ENCODE results near the gene TFPI2. TPM values are rescaled to one million over a fixed set of nuclear protein-coding genes. Genes with fewer than 3 reads are reported as not detected.
A peak's percentile ranks its signal among the peaks of the same experiment; 100 is the strongest.

TFPI2 gene
- total RNA-seq, 1 donor from 2014 or later: 61.3 TPM

GRCh38 chr7:93906267-93906666 is 15.7 kb upstream of the TFPI2 start, which contains the start of gene GNGT1:
Gene GNGT1 (plus strand): TSS chr7:93906567. CDS start chr7:93906747, 180 bp downstream.
- peaks cover 22% of the 10 kb centered on the region for H3K4me1 Mint-ChIP-seq (ENCODE audit: unreplicated experiment)
- H3K4me3 Mint-ChIP-seq (ENCODE audit: unreplicated experiment): no peak within 1 kb of the TSS
- no peak within 1 kb of the TSS for H3K27ac Mint-ChIP-seq (ENCODE audit: unreplicated experiment)
- no peaks in the 10 kb centered on the region for H3K9me3 Mint-ChIP-seq (ENCODE audit: unreplicated experiment)
- no peak for TF ChIP-seq CTCF (IDR thresholded peaks at IDR 0.05)
- DNase-seq (ENCODE audit: extremely low spot score, unreplicated experiment): no peak
- no peaks in the 10 kb centered on the region for H3K36me3 Mint-ChIP-seq (ENCODE audit: unreplicated experiment)
- no peaks in the 10 kb centered on the region for H3K27me3 Mint-ChIP-seq (ENCODE audit: unreplicated experiment)

GRCh38 chr7:93902777-93903423 is 12.3 kb upstream of the TFPI2 start:
- Mint-ChIP-seq H3K27me3 (ENCODE audit: unreplicated experiment) (peaks cover 2% of the 10 kb centered on the region), H3K4me3 (ENCODE audit: unreplicated experiment) (no peak overlapping the region), H3K4me1 (ENCODE audit: unreplicated experiment) (peaks cover 13% of the 10 kb centered on the region), H3K9me3 (ENCODE audit: unreplicated experiment) (no peaks in the 10 kb centered on the region), H3K36me3 (ENCODE audit: unreplicated experiment) (no peaks in the 10 kb centered on the region), H3K27ac (ENCODE audit: unreplicated experiment) (no peak overlapping the region)
- TF ChIP-seq CTCF (IDR thresholded peaks at IDR 0.05): peak; percentile 78
- no peak for DNase-seq (ENCODE audit: extremely low spot score, unreplicated experiment)

GRCh38 chr7:93897680-93898079 is 7.1 kb upstream of the TFPI2 start:
- no peaks in the 10 kb centered on the region for H3K4me1 Mint-ChIP-seq (ENCODE audit: unreplicated experiment)
- H3K9me3 Mint-ChIP-seq (ENCODE audit: unreplicated experiment): no peaks in the 10 kb centered on the region
- no peak for DNase-seq (ENCODE audit: extremely low spot score, unreplicated experiment)
- no peaks in the 10 kb centered on the region for H3K36me3 Mint-ChIP-seq (ENCODE audit: unreplicated experiment)
- H3K27me3 Mint-ChIP-seq (ENCODE audit: unreplicated experiment): peaks cover 2% of the 10 kb centered on the region
- H3K27ac Mint-ChIP-seq (ENCODE audit: unreplicated experiment): no peak overlapping the region
- no peak for TF ChIP-seq CTCF (IDR thresholded peaks at IDR 0.05)
- H3K4me3 Mint-ChIP-seq (ENCODE audit: unreplicated experiment): no peak overlapping the region

DNA sequence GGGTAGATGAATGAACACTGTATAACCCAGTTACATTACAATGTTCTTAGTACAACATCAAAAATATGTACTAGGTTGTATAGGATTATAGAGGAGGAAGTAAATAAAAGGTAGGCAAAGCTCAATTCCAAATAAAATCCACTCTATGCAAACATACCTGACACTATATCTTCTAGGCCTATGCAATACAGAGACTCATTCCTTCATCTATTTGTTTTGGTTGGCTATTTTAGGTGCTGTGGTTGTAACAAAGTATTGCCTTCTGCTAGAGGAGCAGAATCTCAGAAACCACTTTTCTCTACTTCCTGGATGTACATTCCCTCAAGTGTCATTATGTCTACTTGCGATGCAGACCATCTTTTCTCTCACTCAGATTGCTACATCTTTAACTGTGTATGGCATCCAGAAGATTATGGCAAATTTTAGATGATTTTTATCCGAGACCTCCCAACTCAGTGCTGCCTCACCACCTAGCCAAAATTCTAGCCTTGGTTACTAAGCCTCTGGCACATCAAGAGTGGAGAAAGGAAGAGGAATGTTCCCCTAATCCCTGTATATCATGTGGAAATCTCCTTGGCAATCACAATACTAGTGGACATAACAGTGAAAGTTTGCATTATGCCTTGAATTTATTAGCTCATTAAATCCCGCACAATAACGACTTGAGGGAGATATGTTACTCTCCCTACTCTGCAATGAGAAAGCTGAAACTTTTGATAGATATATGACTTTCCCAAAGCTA is 5.5 kb upstream of the TFPI2 start:
- no peaks in the 10 kb centered on the region for H3K9me3 Mint-ChIP-seq (ENCODE audit: unreplicated experiment)
- H3K27ac Mint-ChIP-seq (ENCODE audit: unreplicated experiment): no peak overlapping the region
- H3K4me3 Mint-ChIP-seq (ENCODE audit: unreplicated experiment): no peak overlapping the region
- DNase-seq (ENCODE audit: extremely low spot score, unreplicated experiment): no peak
- TF ChIP-seq CTCF (IDR thresholded peaks at IDR 0.05): no peak
- peaks cover 2% of the 10 kb centered on the region for H3K27me3 Mint-ChIP-seq (ENCODE audit: unreplicated experiment)
- H3K36me3 Mint-ChIP-seq (ENCODE audit: unreplicated experiment): no peaks in the 10 kb centered on the region
- H3K4me1 Mint-ChIP-seq (ENCODE audit: unreplicated experiment): no peaks in the 10 kb centered on the region

GRCh38 chr7:93894966-93895640 is 4.5 kb upstream of the TFPI2 start:
- no peak for DNase-seq (ENCODE audit: extremely low spot score, unreplicated experiment)
- Mint-ChIP-seq H3K4me1 (ENCODE audit: unreplicated experiment) (peaks cover 4% of the 10 kb centered on the region), H3K4me3 (ENCODE audit: unreplicated experiment) (no peak overlapping the region), H3K27me3 (ENCODE audit: unreplicated experiment) (peaks cover 2% of the 10 kb centered on the region), H3K36me3 (ENCODE audit: unreplicated experiment) (no peaks in the 10 kb centered on the region), H3K9me3 (ENCODE audit: unreplicated experiment) (no peaks in the 10 kb centered on the region), H3K27ac (ENCODE audit: unreplicated experiment) (no peak overlapping the region)
- TF ChIP-seq CTCF (IDR thresholded peaks at IDR 0.05): no peak
